CD4-positive, alpha-beta T cell (primary cell): ENCODE results near the gene IRAG1. TPM values are rescaled to one million over a fixed set of nuclear protein-coding genes. Genes with fewer than 3 reads are reported as not detected.

Experiments used
- ATAC-seq: fragments of 200-7000 bp; cut with Tn5 transposase; one replicate; pipeline ENCODE4 v1.10.0; 2022; ENCODE audit warnings: mild to moderate bottlenecking; ENCODE audit not compliant: poor library complexity
- CTCF ChIA-PET: fragments of 350-600 bp; sonication (Branson Sonifier 250); formaldehyde crosslinking; loops from one replicate; lab custom pipeline; 2021; ENCODE audit warnings: antibody characterized with exemption, inconsistent platforms; lab: Charles Lee
- POLR2A ChIA-PET: fragments of 350-600 bp; sonication (Branson Sonifier 250); formaldehyde crosslinking; loops from one replicate; lab custom pipeline; 2021; ENCODE audit warnings: antibody characterized with exemption, inconsistent platforms; lab: Charles Lee
- DNase-seq, 14 experiments: peaks; one replicate each; pipeline ENCODE4 v3.0.0-alpha.2; 2013 to 2020; ENCODE audit warnings: mixed read lengths in 2 of 14
- H3K27ac ChIP-seq, 2 donors: one replicate each; pipeline versions ENCODE4 v1.5.1 to v1.7.0; 2013; ENCODE audit warnings: low read length in 2 of 2, low read depth in 1 of 2, mild to moderate bottlenecking in 1 of 2
- H3K27me3 ChIP-seq, 2 experiments: 1 replicate in 1 of 2; 2 replicates in 1 of 2; pipeline versions ENCODE4 v1.6.1 to v1.7.0; 2013; ENCODE audit warnings: low read length in 2 of 2, control low read depth in 1 of 2, mild to moderate bottlenecking in 1 of 2, moderate library complexity in 1 of 2; ENCODE audit not compliant: insufficient read depth in 2 of 2, control insufficient read depth in 1 of 2
- H3K36me3 ChIP-seq: one replicate; pipeline ENCODE4 v1.6.1; 2013; ENCODE audit warnings: low read length, control low read depth; ENCODE audit not compliant: insufficient read depth
- H3K4me1 ChIP-seq: one replicate; pipeline ENCODE4 v1.6.1; 2013; ENCODE audit warnings: low read length, control low read depth; ENCODE audit not compliant: insufficient read depth
- H3K4me3 ChIP-seq: one replicate; pipeline ENCODE4 v1.5.1; 2013; ENCODE audit warnings: mild to moderate bottlenecking, low read length, moderate library complexity
- H3K9me3 ChIP-seq, 2 experiments: 1 replicate in 1 of 2; 2 replicates in 1 of 2; pipeline versions ENCODE4 v1.6.1 to v1.7.0; 2013; ENCODE audit warnings: low read length in 2 of 2, mild to moderate bottlenecking in 2 of 2, control low read depth in 1 of 2, moderate library complexity in 1 of 2; ENCODE audit not compliant: control insufficient read depth in 1 of 2, insufficient read depth in 1 of 2
- H3K27ac Mint-ChIP-seq: one replicate; pipeline ENCODE4 v1.8.0; 2020; ENCODE audit warnings: mixed read lengths
- H3K27me3 Mint-ChIP-seq: one replicate; pipeline ENCODE4 v1.8.0; 2021; ENCODE audit warnings: mixed read lengths
- H3K36me3 Mint-ChIP-seq: one replicate; pipeline ENCODE4 v1.8.0; 2021; ENCODE audit warnings: low read depth, mixed read lengths
- H3K4me1 Mint-ChIP-seq: one replicate; pipeline ENCODE4 v1.8.0; 2021; ENCODE audit warnings: low read depth, mixed read lengths
- H3K4me3 Mint-ChIP-seq: one replicate; pipeline ENCODE4 v1.8.0; 2020; ENCODE audit warnings: mild to moderate bottlenecking, mixed read lengths
- H3K9me3 Mint-ChIP-seq: one replicate; pipeline ENCODE4 v1.8.0; 2020; ENCODE audit warnings: mixed read lengths
- intact Hi-C, 2 experiments: fragments of 100-400 bp; cut with DNase I in 1 of 2; cut with micrococcal nuclease in 1 of 2; formaldehyde crosslinking; loops; one replicate each; pipeline versions ENCODE4 v1.15.1 to v1.9.0; 2023 to 2025; cut with DNase I, micrococcal nuclease
- total RNA-seq, 174 experiments: library from RNA in 2 of 174; stranded (reverse) in 2 of 174; gene quantifications; one replicate each; pipeline ENCODE4 v1.2.3 and lab custom pipeline; 2021 to 2026
- TF ChIP-seq, protein P1 (sequence below): fragments of 200-600 bp; IDR thresholded peaks from one replicate; pipeline ENCODE4 v1.8.0; 2022; ENCODE audit warnings: antibody characterized with exemption, mild to moderate bottlenecking

Gene IRAG1
- total RNA-seq, 2 experiments from 2014 or later, result not detected

DNA sequence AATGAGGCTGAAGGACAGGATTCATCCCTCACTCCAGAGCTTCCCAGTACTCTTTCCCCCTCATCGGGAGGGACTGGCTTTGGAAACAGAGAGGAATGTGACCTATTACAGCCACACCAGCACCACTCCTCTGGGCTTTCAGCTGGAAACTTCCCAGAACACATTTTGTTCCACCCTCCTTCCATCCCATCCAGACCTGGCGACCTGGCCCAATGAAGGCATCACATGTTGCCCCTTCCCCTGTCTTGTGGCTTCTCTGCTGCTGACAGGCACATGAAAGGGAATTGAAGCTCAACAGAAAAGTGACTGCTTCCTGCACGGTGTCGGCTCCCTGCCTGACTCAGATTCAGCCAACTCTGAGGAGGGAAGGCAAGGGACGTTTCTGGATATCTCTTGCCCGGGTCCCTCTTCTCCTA lies 19.1 kb downstream of the IRAG1 start:
- peaks cover 10 to 19% of the 10 kb centered on the region in 2 experiments for H3K27me3 ChIP-seq
- intact Hi-C loops, result no loop called here
- Mint-ChIP-seq H3K4me3 (no peak overlapping the region), H3K9me3 (no peaks in the 10 kb centered on the region), H3K4me1 (no peaks in the 10 kb centered on the region), H3K36me3 (no peaks in the 10 kb centered on the region), H3K27ac (no peak overlapping the region), H3K27me3 (peaks cover 52% of the 10 kb centered on the region)
- TF ChIP-seq, protein P1, sequence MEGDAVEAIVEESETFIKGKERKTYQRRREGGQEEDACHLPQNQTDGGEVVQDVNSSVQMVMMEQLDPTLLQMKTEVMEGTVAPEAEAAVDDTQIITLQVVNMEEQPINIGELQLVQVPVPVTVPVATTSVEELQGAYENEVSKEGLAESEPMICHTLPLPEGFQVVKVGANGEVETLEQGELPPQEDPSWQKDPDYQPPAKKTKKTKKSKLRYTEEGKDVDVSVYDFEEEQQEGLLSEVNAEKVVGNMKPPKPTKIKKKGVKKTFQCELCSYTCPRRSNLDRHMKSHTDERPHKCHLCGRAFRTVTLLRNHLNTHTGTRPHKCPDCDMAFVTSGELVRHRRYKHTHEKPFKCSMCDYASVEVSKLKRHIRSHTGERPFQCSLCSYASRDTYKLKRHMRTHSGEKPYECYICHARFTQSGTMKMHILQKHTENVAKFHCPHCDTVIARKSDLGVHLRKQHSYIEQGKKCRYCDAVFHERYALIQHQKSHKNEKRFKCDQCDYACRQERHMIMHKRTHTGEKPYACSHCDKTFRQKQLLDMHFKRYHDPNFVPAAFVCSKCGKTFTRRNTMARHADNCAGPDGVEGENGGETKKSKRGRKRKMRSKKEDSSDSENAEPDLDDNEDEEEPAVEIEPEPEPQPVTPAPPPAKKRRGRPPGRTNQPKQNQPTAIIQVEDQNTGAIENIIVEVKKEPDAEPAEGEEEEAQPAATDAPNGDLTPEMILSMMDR, result no peak
- ChIA-PET POLR2A (no interaction called here), CTCF (no interaction called here)
- DNase-seq, result no peak
- H3K36me3 ChIP-seq, result no peaks in the 10 kb centered on the region
- peaks cover 7% of the 10 kb centered on the region for H3K4me1 ChIP-seq
- H3K27ac ChIP-seq, result no peak overlapping the region
- ATAC-seq, result no peak
- H3K4me3 ChIP-seq, result no peak overlapping the region
- no peaks in the 10 kb centered on the region for H3K9me3 ChIP-seq

DNA sequence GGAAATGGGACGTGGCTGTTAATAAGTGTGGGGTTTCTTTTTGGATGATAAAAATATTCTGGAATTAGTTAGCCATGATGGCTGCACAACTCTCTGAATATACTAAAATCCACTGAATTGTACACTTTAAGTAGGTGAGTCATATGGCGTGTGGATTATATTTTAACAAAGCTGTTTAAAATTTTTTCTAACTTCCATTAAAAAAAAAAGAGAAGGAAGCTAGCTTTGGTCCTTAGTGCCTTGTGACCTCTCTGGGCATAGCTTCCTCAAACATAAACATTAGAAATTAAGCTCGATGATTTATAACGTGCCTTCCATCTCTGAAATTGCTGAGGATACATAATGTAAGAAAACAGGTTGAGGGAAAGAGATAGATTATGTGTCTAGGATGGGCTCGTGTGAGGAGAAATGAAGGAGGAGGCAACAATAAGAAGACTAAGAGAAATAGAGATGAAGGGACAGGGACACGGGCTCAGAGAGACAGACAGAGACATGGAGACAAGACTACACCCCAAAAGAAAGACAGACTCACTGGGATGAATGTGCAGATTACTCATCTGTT lies 20.0 kb downstream of the IRAG1 start:
- Histone ChIP-seq H3K27ac (no peak overlapping the region), H3K9me3 (no peaks in the 10 kb centered on the region), H3K27me3 (peaks cover 7 to 19% of the 10 kb centered on the region in 2 experiments), H3K36me3 (no peaks in the 10 kb centered on the region), H3K4me1 (peaks cover 7% of the 10 kb centered on the region), H3K4me3 (no peak overlapping the region)
- no peak overlapping the region for H3K27ac Mint-ChIP-seq
- no peaks in the 10 kb centered on the region for H3K4me1 Mint-ChIP-seq
- ChIA-PET POLR2A (interaction anchor here (0.7 kb wide), 1 partner anchor 240 kb away, joined by 3 read pairs; no protein-coding TSS in a partner anchor), CTCF (no interaction called here)
- DNase-seq (no peak), ATAC-seq (no peak)
- H3K4me3 Mint-ChIP-seq, result no peak overlapping the region
- H3K27me3 Mint-ChIP-seq, result peaks cover 48% of the 10 kb centered on the region
- no peaks in the 10 kb centered on the region for H3K36me3 Mint-ChIP-seq
- H3K9me3 Mint-ChIP-seq, result no peaks in the 10 kb centered on the region
- intact Hi-C loops, result no loop called here
- TF ChIP-seq, protein P1, result no peak

DNA sequence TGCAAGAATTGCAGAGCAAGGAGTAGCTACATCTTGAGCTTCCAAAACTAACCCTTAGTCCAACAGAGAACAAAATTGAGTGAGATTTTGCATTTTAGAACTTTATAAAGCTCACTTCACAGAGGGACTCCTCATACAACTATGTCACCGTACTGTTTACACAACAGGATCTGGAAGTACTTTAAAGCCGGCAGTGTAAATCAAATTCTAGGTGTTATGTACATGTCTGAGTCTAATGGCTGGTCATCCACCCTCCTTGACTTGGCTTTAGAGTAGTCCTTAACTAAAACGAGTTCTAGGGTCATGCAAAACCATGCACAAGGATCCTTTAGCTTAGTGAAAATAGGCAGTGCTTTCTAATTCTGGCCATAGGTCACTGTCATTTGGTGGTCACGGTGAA lies 23.5 kb downstream of the IRAG1 start:
- H3K4me3 Mint-ChIP-seq, result no peak overlapping the region
- Histone ChIP-seq H3K27ac (no peak overlapping the region), H3K36me3 (no peaks in the 10 kb centered on the region), H3K27me3 (peaks cover 5 to 7% of the 10 kb centered on the region in 2 experiments), H3K9me3 (no peaks in the 10 kb centered on the region), H3K4me3 (no peak overlapping the region), H3K4me1 (peaks cover 4% of the 10 kb centered on the region)
- H3K27me3 Mint-ChIP-seq, result peaks cover 21% of the 10 kb centered on the region
- no peak for ATAC-seq
- H3K36me3 Mint-ChIP-seq, result no peaks in the 10 kb centered on the region
- ChIA-PET POLR2A (no interaction called here), CTCF (no interaction called here)
- H3K27ac Mint-ChIP-seq, result no peak overlapping the region
- H3K4me1 Mint-ChIP-seq, result no peaks in the 10 kb centered on the region
- no peaks in the 10 kb centered on the region for H3K9me3 Mint-ChIP-seq
- intact Hi-C loops, result no loop called here
- DNase-seq, result no peak
- TF ChIP-seq, protein P1, result no peak
